Keratinocyte (primary cell): ENCODE data around the gene SP6. TPM values are rescaled to one million over a fixed set of nuclear protein-coding genes. Genes with fewer than 3 reads are reported as not detected.

ENCODE experiments used
- DNase-seq: peaks from one replicate; pipeline ENCODE4 v3.0.0-alpha.2; 2011; ENCODE audit warnings: low read depth, missing footprints, low spot score
- FAIRE-seq: peaks from 2 replicates; lab custom pipeline; 2011; peaks lifted over from hg19 to GRCh38; lab: Jason Lieb, UNC
- H2AFZ ChIP-seq: 2 replicates; pipeline ENCODE4 v1.6.0; 2012; ENCODE audit warnings: low read length, control low read depth, inconsistent platforms; ENCODE audit not compliant: control insufficient read depth
- H3K27ac ChIP-seq: 2 replicates; pipeline ENCODE4 v1.5.1; 2011; ENCODE audit warnings: low read length; ENCODE audit not compliant: control insufficient read depth, insufficient read depth
- H3K27me3 ChIP-seq: 3 replicates; pipeline ENCODE4 v1.6.0; 2011; ENCODE audit warnings: low read length; ENCODE audit not compliant: control insufficient read depth, insufficient read depth; ENCODE audit errors: extremely low read depth
- H3K36me3 ChIP-seq, 2 experiments: 2 replicates in 1 of 2; 3 replicates in 1 of 2; pipeline ENCODE4 v1.5.1; 2011; ENCODE audit warnings: low read length in 2 of 2, mild to moderate bottlenecking in 1 of 2; ENCODE audit not compliant: control insufficient read depth in 2 of 2, insufficient read depth in 2 of 2; ENCODE audit errors: extremely low read depth in 1 of 2
- H3K4me1 ChIP-seq: 3 replicates; pipeline ENCODE4 v1.5.1; 2011; ENCODE audit warnings: low read length; ENCODE audit not compliant: control insufficient read depth, insufficient read depth; ENCODE audit errors: extremely low read depth
- H3K4me2 ChIP-seq: 3 replicates; pipeline ENCODE4 v1.6.0; 2011; ENCODE audit warnings: low read depth, low read length; ENCODE audit not compliant: control insufficient read depth, insufficient read depth; ENCODE audit errors: extremely low read depth
- H3K4me3 ChIP-seq, 3 experiments: fragments of 200-600 bp in 1 of 3; sonication (generic) in 1 of 3; 2 replicates in 2 of 3; 3 replicates in 1 of 3; pipeline ENCODE4 v1.5.1; 2011 to 2016; ENCODE audit warnings: low read length in 3 of 3, mild to moderate bottlenecking in 3 of 3, control low read depth in 2 of 3, inconsistent platforms in 1 of 3, low read depth in 1 of 3, mixed read lengths in 1 of 3, mixed run types in 1 of 3, moderate library complexity in 1 of 3; ENCODE audit not compliant: control insufficient read depth in 2 of 3, insufficient read depth in 2 of 3; ENCODE audit errors: extremely low read depth in 1 of 3
- H3K79me2 ChIP-seq: 2 replicates; pipeline ENCODE4 v1.6.0; 2012; ENCODE audit warnings: low read length; ENCODE audit not compliant: control insufficient read depth, insufficient read depth
- H3K9ac ChIP-seq: 3 replicates; pipeline ENCODE4 v1.6.0; 2011; ENCODE audit warnings: low read length; ENCODE audit not compliant: control insufficient read depth, insufficient read depth; ENCODE audit errors: extremely low read depth
- H3K9me1 ChIP-seq: 3 replicates; pipeline ENCODE4 v1.6.0; 2011; ENCODE audit warnings: low read length; ENCODE audit not compliant: control insufficient read depth, insufficient read depth; ENCODE audit errors: extremely low read depth
- H3K9me3 ChIP-seq: 2 replicates; pipeline ENCODE4 v1.5.1; 2012; ENCODE audit warnings: low read depth, low read length; ENCODE audit not compliant: control insufficient read depth
- H4K20me1 ChIP-seq: 3 replicates; pipeline ENCODE4 v1.6.0; 2011; ENCODE audit warnings: low read length; ENCODE audit not compliant: control insufficient read depth, insufficient read depth; ENCODE audit errors: extremely low read depth
- CTCF ChIP-seq, 3 experiments: IDR thresholded peaks in 1 of 3; conservative IDR thresholded peaks in 1 of 3; optimal IDR thresholded peaks in 1 of 3; 2 replicates in 2 of 3; 3 replicates in 1 of 3; pipeline versions ENCODE3 to v1.5.1; 2011; ENCODE audit warnings: low read length in 3 of 3, mild to moderate bottlenecking in 3 of 3, moderate library complexity in 2 of 3, control low read depth in 1 of 3, inconsistent platforms in 1 of 3; ENCODE audit not compliant: insufficient read depth in 2 of 3; ENCODE audit errors: extremely low read depth in 1 of 3
- EZH2 ChIP-seq: IDR thresholded peaks from one replicate; pipeline ENCODE4 v1.6.1; 2012; ENCODE audit warnings: inconsistent platforms, mild to moderate bottlenecking, low read length, moderate library complexity
- dilution Hi-C: fragments of 300-500 bp; cut with MboI; formaldehyde crosslinking; loops from one replicate; pipeline ENCODE4 v1.7.0; 2020; ENCODE audit warnings: low sequenced_read_pairs; ENCODE audit not compliant: extremely low pct_ligation_motif_present
- polyA plus RNA-seq, 5 experiments: library from polyadenylated mRNA; depleted of rRNA in 3 of 5; stranded (reverse) in 3 of 5; stranded (forward) in 1 of 5; unstranded in 1 of 5; fragments of >200 nt; gene quantifications; 1 replicate in 1 of 5; 2 replicates in 3 of 5; 3 replicates in 1 of 5; pipeline versions ENCODE4 v1.2.1 to v1.2.3, GENCODE V29; 2011 to 2012; ENCODE audit warnings: missing spikeins in 2 of 5, low read depth in 1 of 5, low replicate concordance in 1 of 5

The SP6 gene
- polyA plus RNA-seq, 1 donor (not counting 4 experiments of a cell fraction or from before 2014, with no cell fraction given): 2.0 TPM

GRCh38 chr17:47812146-47812920 lies 38.6 kb downstream of the SP6 start:
- Histone ChIP-seq H4K20me1 (no peaks in the 10 kb centered on the region), H3K79me2 (no peaks in the 10 kb centered on the region)

GRCh38 chr17:47811709-47812108 lies 39.3 kb downstream of the SP6 start:
- no peak overlapping the region for H3K4me2 ChIP-seq

More at GRCh38 chr17:47812146-47812920, 38.6 kb downstream of the SP6 start:
- H3K4me3 ChIP-seq: no peak overlapping the region
- no peak overlapping the region for H3K27ac ChIP-seq
- H3K9ac ChIP-seq: no peak overlapping the region
- H3K27me3 ChIP-seq: no peaks in the 10 kb centered on the region
- no peaks in the 10 kb centered on the region for H3K9me3 ChIP-seq
- TF ChIP-seq EZH2 (no peak), CTCF (optimal IDR thresholded peaks at IDR 0.05 in 1 of 3, IDR thresholded peaks at IDR 0.05 in 1 of 3, conservative IDR thresholded peaks at IDR 0.05 in 1 of 3; ENCODE audit: extremely low read depth in 1 of 3, insufficient read depth in 2 of 3, low read length in 3 of 3) (no peak)
- H3K4me1 ChIP-seq: peaks cover 20% of the 10 kb centered on the region
- H3K9me1 ChIP-seq: peaks cover 4% of the 10 kb centered on the region
- no peak overlapping the region for H2AFZ ChIP-seq
- no peak overlapping the region for H3K4me2 ChIP-seq
- peaks cover 0 to 4% of the 10 kb centered on the region in 2 experiments for H3K36me3 ChIP-seq
- dilution Hi-C loops: no loop called here
- FAIRE-seq (no peak), DNase-seq (no peak)

More at GRCh38 chr17:47811709-47812108, 39.3 kb downstream of the SP6 start:
- H3K4me1 ChIP-seq: peaks cover 20% of the 10 kb centered on the region
- FAIRE-seq (no peak), DNase-seq (no peak)
- peaks cover 0 to 4% of the 10 kb centered on the region in 2 experiments for H3K36me3 ChIP-seq
- dilution Hi-C loops: no loop called here
- H2AFZ ChIP-seq: no peak overlapping the region
- no peak overlapping the region for H3K9ac ChIP-seq
- no peaks in the 10 kb centered on the region for H3K9me3 ChIP-seq
- H4K20me1 ChIP-seq: no peaks in the 10 kb centered on the region
- no peak overlapping the region for H3K4me3 ChIP-seq
- no peak overlapping the region for H3K27ac ChIP-seq
- no peaks in the 10 kb centered on the region for H3K27me3 ChIP-seq
- H3K9me1 ChIP-seq: peaks cover 4% of the 10 kb centered on the region
- TF ChIP-seq CTCF (optimal IDR thresholded peaks at IDR 0.05 in 1 of 3, IDR thresholded peaks at IDR 0.05 in 1 of 3, conservative IDR thresholded peaks at IDR 0.05 in 1 of 3; ENCODE audit: extremely low read depth in 1 of 3, insufficient read depth in 2 of 3, low read length in 3 of 3) (no peak), EZH2 (no peak)
- no peaks in the 10 kb centered on the region for H3K79me2 ChIP-seq
